NCI-H1694 (cell line): ENCODE measurements around the gene TREML4.
"Not testable (repeated sequence)": the region's sequence is repeated elsewhere in the genome, so short reads cannot be mapped to it uniquely, and the experiment has no call there.

ENCODE experiments used
- DNase-seq: peaks from one replicate; lab custom pipeline; 2025; lab: John Stamatoyannopoulos, UW

Gene TREML4

GRCh38 chr6:41228096-41228495 lies at the start of gene TREML4:
TREML4 (plus strand) TSS chr6:41228349; CDS start chr6:41228428, 79 bp downstream.
- no peak for DNase-seq

GRCh38 chr6:41179163-41179562 lies 49.0 kb upstream of the TREML4 start:
- DNase-seq: no peak

GRCh38 chr6:41181566-41181965 lies 46.6 kb upstream of the TREML4 start:
- no peak for DNase-seq

- DNase-seq: peak; percentile 40
Measured at GRCh38 chr6:41182069-41183034, 45.8 kb upstream of the TREML4 start.

GRCh38 chr6:41184761-41185160 lies 43.4 kb upstream of the TREML4 start:
- no peak for DNase-seq

- no peak for DNase-seq
Measured at GRCh38 chr6:41186031-41186562, 42.1 kb upstream of the TREML4 start.

GRCh38 chr6:41187924-41188886 lies 39.9 kb upstream of the TREML4 start:
- DNase-seq: no peak

- DNase-seq: not testable (repeated sequence)
Measured at GRCh38 chr6:41189046-41189445, 39.1 kb upstream of the TREML4 start.

GRCh38 chr6:41189967-41190366 lies 38.2 kb upstream of the TREML4 start:
- no peak for DNase-seq

GRCh38 chr6:41190791-41191190 lies 37.4 kb upstream of the TREML4 start:
- no peak for DNase-seq

GRCh38 chr6:41191569-41191968 lies 36.6 kb upstream of the TREML4 start:
- no peak for DNase-seq

- DNase-seq: no peak
Measured at GRCh38 chr6:41193171-41193734, 34.9 kb upstream of the TREML4 start.

GRCh38 chr6:41193884-41194283 lies 34.3 kb upstream of the TREML4 start:
- no peak for DNase-seq

- DNase-seq: no peak
Measured at GRCh38 chr6:41194386-41194785, 33.8 kb upstream of the TREML4 start.

GRCh38 chr6:41197234-41197633 lies 30.9 kb upstream of the TREML4 start:
- DNase-seq: no peak

GRCh38 chr6:41199552-41200246 lies 28.4 kb upstream of the TREML4 start:
- no peak for DNase-seq

- no peak for DNase-seq
Measured at GRCh38 chr6:41200296-41200900, 27.8 kb upstream of the TREML4 start.

- DNase-seq: no peak
Measured at GRCh38 chr6:41200901-41201763, 27.0 kb upstream of the TREML4 start, which contains the start of gene TREML2. TREML2 (minus strand) TSS chr6:41201149; CDS start chr6:41201008, 141 bp downstream.

GRCh38 chr6:41201764-41202173 lies 26.4 kb upstream of the TREML4 start:
- DNase-seq: no peak

- no peak for DNase-seq
Measured at GRCh38 chr6:41204156-41204555, 24.0 kb upstream of the TREML4 start.
